Smooth muscle cell of bladder (primary cell): ENCODE measurements around the gene CSTF2T. TPM values are rescaled to one million over a fixed set of nuclear protein-coding genes. Genes with fewer than 3 reads are reported as not detected.

Source experiments
- total RNA-seq: library from RNA; depleted of rRNA; stranded (reverse); fragments of >200 nt; gene quantifications from 2 replicates; pipeline ENCODE4 v1.2.3, GENCODE V29; 2014

CSTF2T gene, protein sequence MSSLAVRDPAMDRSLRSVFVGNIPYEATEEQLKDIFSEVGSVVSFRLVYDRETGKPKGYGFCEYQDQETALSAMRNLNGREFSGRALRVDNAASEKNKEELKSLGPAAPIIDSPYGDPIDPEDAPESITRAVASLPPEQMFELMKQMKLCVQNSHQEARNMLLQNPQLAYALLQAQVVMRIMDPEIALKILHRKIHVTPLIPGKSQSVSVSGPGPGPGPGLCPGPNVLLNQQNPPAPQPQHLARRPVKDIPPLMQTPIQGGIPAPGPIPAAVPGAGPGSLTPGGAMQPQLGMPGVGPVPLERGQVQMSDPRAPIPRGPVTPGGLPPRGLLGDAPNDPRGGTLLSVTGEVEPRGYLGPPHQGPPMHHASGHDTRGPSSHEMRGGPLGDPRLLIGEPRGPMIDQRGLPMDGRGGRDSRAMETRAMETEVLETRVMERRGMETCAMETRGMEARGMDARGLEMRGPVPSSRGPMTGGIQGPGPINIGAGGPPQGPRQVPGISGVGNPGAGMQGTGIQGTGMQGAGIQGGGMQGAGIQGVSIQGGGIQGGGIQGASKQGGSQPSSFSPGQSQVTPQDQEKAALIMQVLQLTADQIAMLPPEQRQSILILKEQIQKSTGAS
- 17.2 and 20.0 TPM in 2 replicates for total RNA-seq

DNA sequence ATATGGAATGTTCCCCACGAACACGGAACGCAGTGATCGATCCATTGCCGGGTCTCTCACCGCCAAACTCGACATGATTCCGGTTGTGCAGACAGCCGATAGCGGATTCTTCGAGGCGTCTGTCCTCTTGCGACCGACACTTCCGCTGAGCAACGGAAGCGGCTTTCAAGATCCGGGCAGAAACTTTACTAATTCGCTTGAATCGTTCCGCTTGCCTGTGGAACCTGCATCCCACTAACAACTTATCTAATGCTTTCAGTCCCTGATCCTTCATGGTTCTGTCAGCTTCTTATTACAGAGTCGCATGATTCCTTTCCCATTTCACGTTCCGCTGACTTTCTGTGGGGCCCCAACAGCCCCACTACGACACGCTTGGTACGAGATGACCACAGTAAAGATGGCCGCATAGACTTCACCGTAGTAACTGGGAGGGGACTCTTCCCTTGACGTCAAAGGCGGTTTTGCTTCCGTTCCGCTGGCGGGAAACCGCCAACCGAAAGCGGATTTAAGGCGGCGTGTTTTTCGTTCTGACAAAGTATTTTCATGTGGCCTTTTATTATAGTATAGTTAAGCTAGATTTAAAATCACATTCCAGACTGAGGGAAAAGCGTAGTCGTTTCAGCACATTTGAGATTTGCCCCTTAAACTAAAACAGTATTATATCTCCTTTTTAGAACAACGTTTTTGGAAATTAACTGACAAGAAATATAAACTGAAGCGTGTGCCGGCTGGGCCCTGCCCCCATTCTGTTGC lies at the start of gene CSTF2T:
TSS of gene CSTF2T (minus strand) at position 121 of the 753 bp plus-strand sequence. CDS start at position 75, 46 bp downstream.

